ENCODE results near the gene APLF.
"Not testable (repeated sequence)": the region's sequence is repeated elsewhere in the genome, so short reads cannot be mapped to it uniquely, and the experiment has no call there.

Gene APLF

GRCh38 chr2:68536000-68536399, 68.6 kb downstream of the APLF start:
- no peaks in the 10 kb centered on the region for H3K4me1 ChIP-seq (ENCODE audit: control insufficient read depth, insufficient read depth, low read length)
- H3K27me3 ChIP-seq (ENCODE audit: control insufficient read depth, insufficient read depth, low read length): no peaks in the 10 kb centered on the region
- no peak overlapping the region for H3K27ac ChIP-seq (ENCODE audit: low read length)
- no peaks in the 10 kb centered on the region for H3K36me3 ChIP-seq (ENCODE audit: control insufficient read depth, insufficient read depth, low read length)
- H3K9me3 ChIP-seq (ENCODE audit: control insufficient read depth, insufficient read depth, low read length): no peaks in the 10 kb centered on the region
- no CpG with 5 or more reads among the region's 3 CpGs for WGBS (ENCODE audit: insufficient coverage, insufficient read length)
- no peak for DNase-seq (ENCODE audit: low read depth, low spot score)
- H3K4me3 ChIP-seq (ENCODE audit: low read length): no peak overlapping the region

GRCh38 chr2:68537011-68537410, 69.6 kb downstream of the APLF start:
- WGBS (ENCODE audit: insufficient coverage, insufficient read length): no CpG with 5 or more reads among the region's 4 CpGs
- H3K27me3 ChIP-seq (ENCODE audit: control insufficient read depth, insufficient read depth, low read length): no peaks in the 10 kb centered on the region
- no peaks in the 10 kb centered on the region for H3K36me3 ChIP-seq (ENCODE audit: control insufficient read depth, insufficient read depth, low read length)
- H3K9me3 ChIP-seq (ENCODE audit: control insufficient read depth, insufficient read depth, low read length): no peaks in the 10 kb centered on the region
- no peak overlapping the region for H3K4me3 ChIP-seq (ENCODE audit: low read length)
- H3K4me1 ChIP-seq (ENCODE audit: control insufficient read depth, insufficient read depth, low read length): no peaks in the 10 kb centered on the region
- no peak for DNase-seq (ENCODE audit: low read depth, low spot score)
- H3K27ac ChIP-seq (ENCODE audit: low read length): no peak overlapping the region

- H3K9me3 ChIP-seq (ENCODE audit: control insufficient read depth, insufficient read depth, low read length): no peaks in the 10 kb centered on the region
- H3K36me3 ChIP-seq (ENCODE audit: control insufficient read depth, insufficient read depth, low read length): no peaks in the 10 kb centered on the region
- H3K27ac ChIP-seq (ENCODE audit: low read length): no peak overlapping the region
- no peaks in the 10 kb centered on the region for H3K27me3 ChIP-seq (ENCODE audit: control insufficient read depth, insufficient read depth, low read length)
- DNase-seq (ENCODE audit: low read depth, low spot score): no peak
- no peak overlapping the region for H3K4me3 ChIP-seq (ENCODE audit: low read length)
- no CpG with 5 or more reads among the region's 2 CpGs for WGBS (ENCODE audit: insufficient coverage, insufficient read length)
- H3K4me1 ChIP-seq (ENCODE audit: control insufficient read depth, insufficient read depth, low read length): no peaks in the 10 kb centered on the region
Measured at GRCh38 chr2:68537809-68538208, 70.4 kb downstream of the APLF start.

GRCh38 chr2:68544811-68545210, 77.4 kb downstream of the APLF start:
- Histone ChIP-seq H3K27me3 (ENCODE audit: control insufficient read depth, insufficient read depth, low read length) (no peaks in the 10 kb centered on the region), H3K4me1 (ENCODE audit: control insufficient read depth, insufficient read depth, low read length) (no peaks in the 10 kb centered on the region), H3K36me3 (ENCODE audit: control insufficient read depth, insufficient read depth, low read length) (no peaks in the 10 kb centered on the region), H3K9me3 (ENCODE audit: control insufficient read depth, insufficient read depth, low read length) (no peaks in the 10 kb centered on the region), H3K4me3 (ENCODE audit: low read length) (no peak overlapping the region), H3K27ac (ENCODE audit: low read length) (no peak overlapping the region)
- WGBS (ENCODE audit: insufficient coverage, insufficient read length): no CpG with 5 or more reads among the region's 2 CpGs
- no peak for DNase-seq (ENCODE audit: low read depth, low spot score)

GRCh38 chr2:68548396-68548795, 81.0 kb downstream of the APLF start:
- Histone ChIP-seq H3K27ac (ENCODE audit: low read length) (no peak overlapping the region), H3K36me3 (ENCODE audit: control insufficient read depth, insufficient read depth, low read length) (no peaks in the 10 kb centered on the region), H3K4me3 (ENCODE audit: low read length) (no peak overlapping the region), H3K9me3 (ENCODE audit: control insufficient read depth, insufficient read depth, low read length) (no peaks in the 10 kb centered on the region), H3K27me3 (ENCODE audit: control insufficient read depth, insufficient read depth, low read length) (no peaks in the 10 kb centered on the region), H3K4me1 (ENCODE audit: control insufficient read depth, insufficient read depth, low read length) (no peaks in the 10 kb centered on the region)
- no peak for DNase-seq (ENCODE audit: low read depth, low spot score)
- WGBS (ENCODE audit: insufficient coverage, insufficient read length): no CpG with 5 or more reads among the region's 1 CpG

GRCh38 chr2:68553098-68553497, 85.7 kb downstream of the APLF start:
- no peak overlapping the region for H3K27ac ChIP-seq (ENCODE audit: low read length)

GRCh38 chr2:68555425-68556206, 88.2 kb downstream of the APLF start:
- H3K36me3 ChIP-seq (ENCODE audit: control insufficient read depth, insufficient read depth, low read length); DNase-seq (ENCODE audit: low read depth, low spot score); H3K4me3 ChIP-seq (ENCODE audit: low read length); H3K4me1 ChIP-seq (ENCODE audit: control insufficient read depth, insufficient read depth, low read length); H3K9me3 ChIP-seq (ENCODE audit: control insufficient read depth, insufficient read depth, low read length); H3K27me3 ChIP-seq (ENCODE audit: control insufficient read depth, insufficient read depth, low read length); H3K27ac ChIP-seq (ENCODE audit: low read length): not testable (repeated sequence)
- no CpG with 5 or more reads among the region's 5 CpGs for WGBS (ENCODE audit: insufficient coverage, insufficient read length)

More at GRCh38 chr2:68553098-68553497, 85.7 kb downstream of the APLF start:
- H3K27me3 ChIP-seq (ENCODE audit: control insufficient read depth, insufficient read depth, low read length): no peaks in the 10 kb centered on the region
- no peak for DNase-seq (ENCODE audit: low read depth, low spot score)
- H3K4me1 ChIP-seq (ENCODE audit: control insufficient read depth, insufficient read depth, low read length): no peaks in the 10 kb centered on the region
- no peaks in the 10 kb centered on the region for H3K9me3 ChIP-seq (ENCODE audit: control insufficient read depth, insufficient read depth, low read length)
- no peaks in the 10 kb centered on the region for H3K36me3 ChIP-seq (ENCODE audit: control insufficient read depth, insufficient read depth, low read length)
- no CpG with 5 or more reads among the region's 1 CpG for WGBS (ENCODE audit: insufficient coverage, insufficient read length)
- no peak overlapping the region for H3K4me3 ChIP-seq (ENCODE audit: low read length)

GRCh38 chr2:68556381-68556780, 89.0 kb downstream of the APLF start:
- H3K4me1 ChIP-seq (ENCODE audit: control insufficient read depth, insufficient read depth, low read length): no peaks in the 10 kb centered on the region
- H3K27me3 ChIP-seq (ENCODE audit: control insufficient read depth, insufficient read depth, low read length): no peaks in the 10 kb centered on the region
- no peaks in the 10 kb centered on the region for H3K9me3 ChIP-seq (ENCODE audit: control insufficient read depth, insufficient read depth, low read length)
- no peak overlapping the region for H3K27ac ChIP-seq (ENCODE audit: low read length)
- no peak overlapping the region for H3K4me3 ChIP-seq (ENCODE audit: low read length)
- no peaks in the 10 kb centered on the region for H3K36me3 ChIP-seq (ENCODE audit: control insufficient read depth, insufficient read depth, low read length)
- no peak for DNase-seq (ENCODE audit: low read depth, low spot score)

- Histone ChIP-seq H3K27me3 (ENCODE audit: control insufficient read depth, insufficient read depth, low read length) (no peaks in the 10 kb centered on the region), H3K4me1 (ENCODE audit: control insufficient read depth, insufficient read depth, low read length) (no peaks in the 10 kb centered on the region), H3K27ac (ENCODE audit: low read length) (no peak overlapping the region), H3K4me3 (ENCODE audit: low read length) (no peak overlapping the region), H3K36me3 (ENCODE audit: control insufficient read depth, insufficient read depth, low read length) (no peaks in the 10 kb centered on the region), H3K9me3 (ENCODE audit: control insufficient read depth, insufficient read depth, low read length) (no peaks in the 10 kb centered on the region)
- DNase-seq (ENCODE audit: low read depth, low spot score): no peak
- no CpG with 5 or more reads among the region's 4 CpGs for WGBS (ENCODE audit: insufficient coverage, insufficient read length)
Measured at GRCh38 chr2:68558576-68558975, 91.2 kb downstream of the APLF start.

- Histone ChIP-seq H3K9me3 (ENCODE audit: control insufficient read depth, insufficient read depth, low read length) (no peaks in the 10 kb centered on the region), H3K4me1 (ENCODE audit: control insufficient read depth, insufficient read depth, low read length) (no peaks in the 10 kb centered on the region), H3K27ac (ENCODE audit: low read length) (no peak overlapping the region), H3K27me3 (ENCODE audit: control insufficient read depth, insufficient read depth, low read length) (no peaks in the 10 kb centered on the region), H3K36me3 (ENCODE audit: control insufficient read depth, insufficient read depth, low read length) (no peaks in the 10 kb centered on the region), H3K4me3 (ENCODE audit: low read length) (no peak overlapping the region)
- DNase-seq (ENCODE audit: low read depth, low spot score): no peak
- WGBS (ENCODE audit: insufficient coverage, insufficient read length): no CpG with 5 or more reads among the region's 2 CpGs
Measured at GRCh38 chr2:68559692-68560091, 92.3 kb downstream of the APLF start.

GRCh38 chr2:68560545-68560944, 93.2 kb downstream of the APLF start:
- Histone ChIP-seq H3K9me3 (ENCODE audit: control insufficient read depth, insufficient read depth, low read length) (no peaks in the 10 kb centered on the region), H3K27ac (ENCODE audit: low read length) (no peak overlapping the region), H3K36me3 (ENCODE audit: control insufficient read depth, insufficient read depth, low read length) (no peaks in the 10 kb centered on the region), H3K4me3 (ENCODE audit: low read length) (no peak overlapping the region), H3K4me1 (ENCODE audit: control insufficient read depth, insufficient read depth, low read length) (no peaks in the 10 kb centered on the region), H3K27me3 (ENCODE audit: control insufficient read depth, insufficient read depth, low read length) (no peaks in the 10 kb centered on the region)
- WGBS (ENCODE audit: insufficient coverage, insufficient read length): no CpG with 5 or more reads among the region's 2 CpGs
- no peak for DNase-seq (ENCODE audit: low read depth, low spot score)

All from iPS DF 6.9 (cell line).